GM12891 (cell line): Measurements from ENCODE around the gene ELOVL6.

Experiments used
- POLR2A ChIP-seq: IDR thresholded peaks from 2 replicates; pipeline ENCODE4 v1.6.1; 2011; ENCODE audit warnings: low read depth, low read length, control low read depth
- POU2F2 ChIP-seq: IDR thresholded peaks from 2 replicates; pipeline ENCODE4 v1.6.1; 2011; ENCODE audit warnings: low read depth, mild to moderate bottlenecking, control low read depth, low read length, moderate library complexity
- SPI1 ChIP-seq: IDR thresholded peaks from 2 replicates; pipeline ENCODE4 v1.6.1; 2011; ENCODE audit warnings: low read depth, low read length, control low read depth

- TF ChIP-seq POLR2A: no peak
- TF ChIP-seq SPI1: no peak
- TF ChIP-seq POU2F2: no peak
Observed at GRCh38 chr4:110019153-110019552, 179.3 kb downstream of the ELOVL6 start.
